Cardiac muscle cell (in vitro differentiated cells and primary cell): ENCODE measurements around the gene CTNNA2. TPM values are rescaled to one million over a fixed set of nuclear protein-coding genes. Genes with fewer than 3 reads are reported as not detected.

Source experiments
- DNase-seq, 2 donors: peaks; one replicate each; pipeline versions ENCODE4 v3.0.0 to v3.0.0-alpha.2; 2010 to 2017; ENCODE audit warnings: low read depth in 1 of 2, low spot score in 1 of 2
- H3K27ac ChIP-seq: fragments of 200-600 bp; sonication (generic); 2 replicates; pipeline ENCODE4 v1.5.1; 2016
- H3K27me3 ChIP-seq: fragments of 200-600 bp; sonication (generic); 2 replicates; pipeline ENCODE4 v1.6.0; 2016; ENCODE audit warnings: control low read depth
- H3K36me3 ChIP-seq: fragments of 200-600 bp; sonication (generic); 2 replicates; pipeline ENCODE4 v1.5.1; 2016; ENCODE audit warnings: control low read depth
- H3K4me1 ChIP-seq: fragments of 200-600 bp; sonication (generic); 2 replicates; pipeline ENCODE4 v1.8.1; 2017; ENCODE audit warnings: low read depth, mild to moderate bottlenecking, mixed run types
- H3K4me3 ChIP-seq: fragments of 200-600 bp; sonication (generic); 2 replicates; pipeline ENCODE4 v1.5.1; 2016; ENCODE audit warnings: mild to moderate bottlenecking
- H3K9me3 ChIP-seq: fragments of 200-600 bp; sonication (generic); 2 replicates; pipeline ENCODE4 v1.5.1; 2017; ENCODE audit warnings: low read depth, mild to moderate bottlenecking, control low read depth
- polyA plus RNA-seq: library from polyadenylated mRNA; unstranded; fragments of >200 nt; fragmentation: Nextera tagmentation; extraction: Ambion mirVana; gene quantifications from 2 replicates; pipeline ENCODE4 v1.2.1, GENCODE V29; 2016
- total RNA-seq: library from RNA; depleted of rRNA; stranded (reverse); fragments of >200 nt; gene quantifications from 2 replicates; pipeline ENCODE4 v1.2.3, GENCODE V29; 2016
- TF ChIP-seq, protein P1 (sequence below): IDR thresholded peaks from 2 replicates; pipeline ENCODE4 v1.5.1; 2012; ENCODE audit warnings: low read depth, mild to moderate bottlenecking, low read length

Gene CTNNA2
- total and polyA plus RNA-seq, 2 experiments from 2014 or later, result 7.4 to 17.4 TPM

DNA sequence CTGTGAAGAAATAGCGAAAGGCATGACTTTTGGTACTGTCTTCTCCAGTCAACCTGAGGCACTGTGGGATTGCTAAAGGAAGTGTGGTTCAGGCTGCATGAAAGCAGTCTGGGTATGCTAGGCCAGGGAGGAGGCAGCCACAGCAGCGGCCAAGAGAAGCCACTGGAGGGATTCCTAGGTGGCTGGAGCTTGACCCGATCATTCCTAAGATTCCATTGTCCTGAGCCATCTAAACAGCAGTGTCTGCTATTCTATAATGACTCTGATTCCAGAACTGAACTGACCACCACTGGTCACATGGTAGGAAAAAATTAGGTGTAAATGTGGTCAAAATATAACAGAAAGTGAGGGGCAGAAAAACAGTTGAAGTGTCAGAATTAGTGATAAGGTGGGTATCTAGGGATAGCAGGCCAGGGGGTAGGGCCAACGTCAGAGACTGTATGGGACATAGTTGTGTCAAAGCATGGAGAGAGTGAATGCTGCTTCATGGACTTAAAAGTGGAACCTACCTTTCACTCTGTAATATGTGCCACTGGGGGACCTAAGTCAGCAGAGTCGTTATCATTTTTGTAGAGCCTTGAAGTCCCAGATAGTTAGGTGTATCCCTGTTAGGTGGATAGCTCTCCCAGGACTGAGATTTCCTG is 204.6 kb downstream of the CTNNA2 start:
- TF ChIP-seq, protein P1, sequence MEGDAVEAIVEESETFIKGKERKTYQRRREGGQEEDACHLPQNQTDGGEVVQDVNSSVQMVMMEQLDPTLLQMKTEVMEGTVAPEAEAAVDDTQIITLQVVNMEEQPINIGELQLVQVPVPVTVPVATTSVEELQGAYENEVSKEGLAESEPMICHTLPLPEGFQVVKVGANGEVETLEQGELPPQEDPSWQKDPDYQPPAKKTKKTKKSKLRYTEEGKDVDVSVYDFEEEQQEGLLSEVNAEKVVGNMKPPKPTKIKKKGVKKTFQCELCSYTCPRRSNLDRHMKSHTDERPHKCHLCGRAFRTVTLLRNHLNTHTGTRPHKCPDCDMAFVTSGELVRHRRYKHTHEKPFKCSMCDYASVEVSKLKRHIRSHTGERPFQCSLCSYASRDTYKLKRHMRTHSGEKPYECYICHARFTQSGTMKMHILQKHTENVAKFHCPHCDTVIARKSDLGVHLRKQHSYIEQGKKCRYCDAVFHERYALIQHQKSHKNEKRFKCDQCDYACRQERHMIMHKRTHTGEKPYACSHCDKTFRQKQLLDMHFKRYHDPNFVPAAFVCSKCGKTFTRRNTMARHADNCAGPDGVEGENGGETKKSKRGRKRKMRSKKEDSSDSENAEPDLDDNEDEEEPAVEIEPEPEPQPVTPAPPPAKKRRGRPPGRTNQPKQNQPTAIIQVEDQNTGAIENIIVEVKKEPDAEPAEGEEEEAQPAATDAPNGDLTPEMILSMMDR, result no peak
- H3K27me3 ChIP-seq, result no peaks in the 10 kb centered on the region
- H3K4me1 ChIP-seq, result no peaks in the 10 kb centered on the region
- DNase-seq, result peak; percentile 0 to 14
- no peak overlapping the region for H3K27ac ChIP-seq
- H3K9me3 ChIP-seq, result no peaks in the 10 kb centered on the region
- H3K36me3 ChIP-seq, result no peaks in the 10 kb centered on the region
- H3K4me3 ChIP-seq, result no peak overlapping the region

DNA sequence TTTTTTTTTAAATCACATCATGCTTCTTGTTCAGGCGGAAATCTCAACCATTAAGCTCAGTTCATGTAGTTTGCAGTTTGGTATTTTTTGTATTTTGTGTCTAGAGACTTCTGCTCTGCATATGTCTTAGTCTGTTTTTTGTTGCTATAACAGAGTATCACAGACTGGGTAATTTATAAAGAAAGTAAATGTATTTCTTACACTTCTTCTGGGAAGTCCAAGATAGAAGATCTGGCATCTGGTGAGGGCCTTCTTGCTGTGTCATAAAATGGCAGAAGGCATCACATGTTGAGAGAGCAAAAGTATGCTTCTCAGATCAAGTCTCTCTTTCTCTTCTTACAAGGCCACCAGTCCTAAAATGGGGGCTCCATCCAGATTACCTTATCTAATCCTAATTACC is 208.2 kb downstream of the CTNNA2 start:
- Histone ChIP-seq H3K4me3 (no peak overlapping the region), H3K9me3 (no peaks in the 10 kb centered on the region), H3K27ac (no peak overlapping the region), H3K4me1 (no peaks in the 10 kb centered on the region), H3K27me3 (no peaks in the 10 kb centered on the region), H3K36me3 (no peaks in the 10 kb centered on the region)
- TF ChIP-seq, protein P1, result no peak
- no peak for DNase-seq

DNA sequence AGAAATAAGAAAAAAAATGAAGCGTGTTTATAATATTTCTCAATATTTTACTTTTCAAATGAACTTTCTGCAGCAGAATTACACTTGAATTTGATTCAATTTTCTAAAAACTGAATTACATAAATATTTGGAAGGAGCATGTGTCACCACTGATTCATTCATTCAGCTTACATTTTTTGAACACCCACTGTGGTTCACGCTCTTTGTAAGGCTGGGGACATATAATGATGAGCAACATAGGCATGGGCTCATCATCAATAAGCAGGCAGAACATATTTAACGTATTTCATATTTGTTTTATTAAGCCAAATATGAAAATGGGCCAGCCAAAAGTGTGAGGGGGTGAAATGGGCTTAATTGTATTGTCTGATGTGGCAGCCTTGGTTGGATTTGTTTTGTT is 209.1 kb downstream of the CTNNA2 start:
- no peak overlapping the region for H3K27ac ChIP-seq
- no peaks in the 10 kb centered on the region for H3K27me3 ChIP-seq
- no peak overlapping the region for H3K4me3 ChIP-seq
- no peaks in the 10 kb centered on the region for H3K36me3 ChIP-seq
- H3K4me1 ChIP-seq, result no peaks in the 10 kb centered on the region
- H3K9me3 ChIP-seq, result no peaks in the 10 kb centered on the region
- no peak for DNase-seq
- TF ChIP-seq, protein P1, result no peak

DNA sequence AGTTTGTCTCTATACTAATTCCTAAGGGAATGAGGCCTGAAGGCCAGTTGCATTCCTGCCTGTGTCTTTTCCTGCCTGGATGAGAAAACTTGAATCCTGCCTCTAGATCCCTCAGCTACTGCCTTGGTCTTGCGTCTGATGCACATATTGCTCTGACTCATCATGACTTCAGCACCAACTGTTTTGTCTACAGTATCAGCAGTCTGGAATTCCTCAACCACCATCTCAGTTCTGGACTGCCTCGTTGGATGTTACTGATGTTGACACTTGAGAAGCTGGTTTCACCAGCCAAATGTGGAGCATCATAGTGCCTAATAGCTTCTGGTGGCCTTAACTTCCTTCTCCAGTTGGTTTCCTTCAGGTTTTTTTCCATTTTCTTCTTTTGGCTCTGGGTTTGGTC is 211.0 kb downstream of the CTNNA2 start:
- DNase-seq, result no peak
- Histone ChIP-seq H3K36me3 (no peaks in the 10 kb centered on the region), H3K9me3 (no peaks in the 10 kb centered on the region), H3K27me3 (no peaks in the 10 kb centered on the region), H3K4me1 (no peaks in the 10 kb centered on the region), H3K4me3 (no peak overlapping the region), H3K27ac (no peak overlapping the region)
- TF ChIP-seq, protein P1, result no peak

DNA sequence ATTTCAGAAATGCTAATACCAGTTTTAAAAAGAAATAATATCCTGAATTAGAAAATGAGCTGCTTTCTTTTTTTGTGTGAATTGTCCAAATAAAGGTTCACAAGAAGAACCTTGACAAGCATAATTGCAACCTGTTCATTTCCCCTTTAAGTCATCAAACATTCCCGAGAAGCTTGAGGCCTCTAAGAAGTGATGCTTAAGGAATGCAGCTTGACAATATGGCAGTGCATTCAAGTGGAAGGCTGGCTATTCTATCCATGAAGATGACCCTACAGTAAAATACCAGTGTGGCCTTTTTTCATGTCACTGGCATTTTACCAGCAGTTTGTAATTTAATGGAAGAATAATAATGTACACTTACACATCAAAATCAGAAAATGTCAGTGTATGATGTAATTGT is 216.7 kb downstream of the CTNNA2 start:
- no peaks in the 10 kb centered on the region for H3K36me3 ChIP-seq
- TF ChIP-seq, protein P1, result no peak

More for the DNA sequence above, 216.7 kb downstream of the CTNNA2 start:
- Histone ChIP-seq H3K9me3 (no peaks in the 10 kb centered on the region), H3K27me3 (no peaks in the 10 kb centered on the region), H3K4me3 (no peak overlapping the region), H3K27ac (no peak overlapping the region), H3K4me1 (no peaks in the 10 kb centered on the region)
- no peak for DNase-seq
